ENCODE results near the gene RIMS1.

Gene RIMS1

GRCh38 chr6:71887744-71888230 is 1.4 kb downstream of the RIMS1 start:
- Histone ChIP-seq H3K79me2 (ENCODE audit: insufficient read depth, low read length) (no peaks in the 10 kb centered on the region), H3K4me3 (ENCODE audit: low read depth, low read length, poor library complexity, severe bottlenecking) (no peak overlapping the region), H3K36me3 (ENCODE audit: insufficient read depth, low read length) (no peaks in the 10 kb centered on the region), H3K9me3 (ENCODE audit: low read length) (no peaks in the 10 kb centered on the region), H3K9ac (ENCODE audit: low read length) (no peak overlapping the region), H2AFZ (ENCODE audit: low read length) (no peak overlapping the region), H3K27me3 (ENCODE audit: insufficient read depth, low read length) (no peaks in the 10 kb centered on the region), H3F3A (ENCODE audit: insufficient read depth, low read length) (no peaks in the 10 kb centered on the region), H3K4me2 (ENCODE audit: low read length) (no peak overlapping the region), H4K20me1 (ENCODE audit: insufficient read depth, low read length) (no peaks in the 10 kb centered on the region), H3K4me1 (ENCODE audit: insufficient read depth, low read length, severe bottlenecking) (peaks cover 3% of the 10 kb centered on the region), H3K9me2 (ENCODE audit: low read depth, low read length) (no peaks in the 10 kb centered on the region), H3K27ac (ENCODE audit: low read depth, low read length, poor library complexity, severe bottlenecking) (no peak overlapping the region)
- TF ChIP-seq EZH2 (IDR thresholded peaks at IDR 0.05; ENCODE audit: borderline replicate concordance, low read length) (no peak), CTCF (IDR thresholded peaks at IDR 0.05; ENCODE audit: low read length) (no peak)

GRCh38 chr6:71888756-71889340 is 2.5 kb downstream of the RIMS1 start:
- Histone ChIP-seq H3F3A (ENCODE audit: insufficient read depth, low read length) (no peaks in the 10 kb centered on the region), H3K4me2 (ENCODE audit: low read length) (no peak overlapping the region), H2AFZ (ENCODE audit: low read length) (no peak overlapping the region), H4K20me1 (ENCODE audit: insufficient read depth, low read length) (no peaks in the 10 kb centered on the region), H3K9ac (ENCODE audit: low read length) (no peak overlapping the region), H3K27me3 (ENCODE audit: insufficient read depth, low read length) (no peaks in the 10 kb centered on the region), H3K36me3 (ENCODE audit: insufficient read depth, low read length) (no peaks in the 10 kb centered on the region), H3K79me2 (ENCODE audit: insufficient read depth, low read length) (no peaks in the 10 kb centered on the region), H3K4me3 (ENCODE audit: low read depth, low read length, poor library complexity, severe bottlenecking) (no peak overlapping the region), H3K4me1 (ENCODE audit: insufficient read depth, low read length, severe bottlenecking) (peaks cover 3% of the 10 kb centered on the region), H3K9me3 (ENCODE audit: low read length) (no peaks in the 10 kb centered on the region), H3K9me2 (ENCODE audit: low read depth, low read length) (no peaks in the 10 kb centered on the region), H3K27ac (ENCODE audit: low read depth, low read length, poor library complexity, severe bottlenecking) (no peak overlapping the region)
- TF ChIP-seq EZH2 (IDR thresholded peaks at IDR 0.05; ENCODE audit: borderline replicate concordance, low read length) (no peak), CTCF (IDR thresholded peaks at IDR 0.05; ENCODE audit: low read length) (no peak)

GRCh38 chr6:71889366-71889765 is 3.0 kb downstream of the RIMS1 start:
- Histone ChIP-seq H3K4me2 (ENCODE audit: low read length) (no peak overlapping the region), H3K4me3 (ENCODE audit: low read depth, low read length, poor library complexity, severe bottlenecking) (no peak overlapping the region), H2AFZ (ENCODE audit: low read length) (no peak overlapping the region), H3K9ac (ENCODE audit: low read length) (no peak overlapping the region), H3K27me3 (ENCODE audit: insufficient read depth, low read length) (no peaks in the 10 kb centered on the region), H3K36me3 (ENCODE audit: insufficient read depth, low read length) (no peaks in the 10 kb centered on the region), H3K9me3 (ENCODE audit: low read length) (no peaks in the 10 kb centered on the region), H3K27ac (ENCODE audit: low read depth, low read length, poor library complexity, severe bottlenecking) (no peak overlapping the region), H3K9me2 (ENCODE audit: low read depth, low read length) (no peaks in the 10 kb centered on the region), H3K4me1 (ENCODE audit: insufficient read depth, low read length, severe bottlenecking) (peaks cover 3% of the 10 kb centered on the region), H3F3A (ENCODE audit: insufficient read depth, low read length) (no peaks in the 10 kb centered on the region), H4K20me1 (ENCODE audit: insufficient read depth, low read length) (no peaks in the 10 kb centered on the region), H3K79me2 (ENCODE audit: insufficient read depth, low read length) (no peaks in the 10 kb centered on the region)
- TF ChIP-seq EZH2 (IDR thresholded peaks at IDR 0.05; ENCODE audit: borderline replicate concordance, low read length) (no peak), CTCF (IDR thresholded peaks at IDR 0.05; ENCODE audit: low read length) (no peak)

Data from OCI-LY1 (cell line).